Neural cell (in vitro differentiated cells): Measurements from ENCODE around the gene LGALS4.

Experiments
- CTCF ChIP-seq: fragments of 450-650 bp; IDR thresholded peaks from 2 replicates; pipeline ENCODE4 v1.5.1; 2014; ENCODE audit warnings: antibody characterized with exemption, mild to moderate bottlenecking, moderate library complexity; ENCODE audit not compliant: poor library complexity, severe bottlenecking
- EP300 ChIP-seq: fragments of 450-650 bp; conservative IDR thresholded peaks from 2 replicates; pipeline ENCODE4 v1.6.1; 2014; ENCODE audit warnings: antibody characterized with exemption, mild to moderate bottlenecking, moderate library complexity; ENCODE audit not compliant: poor library complexity, severe bottlenecking
- EZH2 ChIP-seq: fragments of 200-600, 300-800 bp; shearing (Covaris generic), sonication (generic); IDR thresholded peaks from 2 replicates; pipeline ENCODE4 v1.6.1; 2014; ENCODE audit warnings: antibody characterized with exemption, low read length, borderline replicate concordance, mild to moderate bottlenecking; ENCODE audit not compliant: insufficient read depth, poor library complexity, severe bottlenecking
- MXI1 ChIP-seq: fragments of 450-650 bp; conservative IDR thresholded peaks from 2 replicates; pipeline ENCODE4 v1.6.1; 2014; ENCODE audit warnings: antibody characterized with exemption, mild to moderate bottlenecking; ENCODE audit not compliant: poor library complexity, severe bottlenecking
- RAD21 ChIP-seq: fragments of 450-650 bp; conservative IDR thresholded peaks from 2 replicates; pipeline ENCODE4 v1.6.1; 2014; ENCODE audit warnings: antibody characterized with exemption, mild to moderate bottlenecking, moderate library complexity
- TAF1 ChIP-seq: IDR thresholded peaks from 2 replicates; pipeline ENCODE4 v1.6.1; 2012; ENCODE audit warnings: low read depth

- no peak for TF ChIP-seq EZH2
- TF ChIP-seq CTCF, result no peak
- no peak for TF ChIP-seq MXI1
- no peak for TF ChIP-seq TAF1
- no peak for TF ChIP-seq EP300
- no peak for TF ChIP-seq RAD21
These were observed 38.4 kb downstream of the LGALS4 start for GRCh38 chr19:38774181-38774950.
